ENCODE results near the gene TAF6L. TPM values are rescaled to one million over a fixed set of nuclear protein-coding genes. Genes with fewer than 3 reads are reported as not detected.

The TAF6L gene
- total and polyA plus RNA-seq, 2 of the 8 experiments (the other 6 are each of a cell fraction or from before 2014, with no cell fraction given): 24.8 to 31.9 TPM

DNA sequence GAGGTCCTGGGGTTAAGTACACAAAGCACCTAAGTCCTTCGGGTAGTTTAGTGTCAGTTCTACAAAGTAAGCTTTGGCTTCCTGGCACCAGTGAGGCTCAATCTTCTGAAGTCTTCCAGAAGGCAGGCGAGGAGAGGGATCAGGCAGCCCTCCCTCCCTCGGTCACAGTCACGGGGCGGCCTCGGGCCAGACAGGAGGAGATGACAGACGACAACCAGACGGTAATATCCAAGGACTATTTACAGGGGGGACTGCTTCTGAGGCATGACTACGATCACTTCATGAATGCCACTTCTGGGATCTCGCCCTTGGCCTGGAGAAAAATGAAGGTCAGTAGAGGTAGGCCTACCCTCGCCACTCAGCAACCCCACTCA is 21.0 kb downstream of the TAF6L start (continued):
- TF ChIP-seq CTBP2 (IDR thresholded peaks at IDR 0.05; ENCODE audit: borderline replicate concordance, insufficient read depth, insufficient read length, low read length): no peak
- TF ChIP-seq, protein P1, sequence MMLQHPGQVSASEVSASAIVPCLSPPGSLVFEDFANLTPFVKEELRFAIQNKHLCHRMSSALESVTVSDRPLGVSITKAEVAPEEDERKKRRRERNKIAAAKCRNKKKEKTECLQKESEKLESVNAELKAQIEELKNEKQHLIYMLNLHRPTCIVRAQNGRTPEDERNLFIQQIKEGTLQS (IDR thresholded peaks at IDR 0.05; ENCODE audit: insufficient read depth, low read depth, low read length): no peak

Data from H1 (cell line).